ENCODE results near the gene KRT33B. TPM values are rescaled to one million over a fixed set of nuclear protein-coding genes. Genes with fewer than 3 reads are reported as not detected.
A peak's percentile ranks its signal among the peaks of the same experiment; 100 is the strongest.

KRT33B gene
- total and polyA plus RNA-seq, 2 of the 4 experiments (the other 2 are of a cell fraction): 0.18 to 0.22 TPM

DNA sequence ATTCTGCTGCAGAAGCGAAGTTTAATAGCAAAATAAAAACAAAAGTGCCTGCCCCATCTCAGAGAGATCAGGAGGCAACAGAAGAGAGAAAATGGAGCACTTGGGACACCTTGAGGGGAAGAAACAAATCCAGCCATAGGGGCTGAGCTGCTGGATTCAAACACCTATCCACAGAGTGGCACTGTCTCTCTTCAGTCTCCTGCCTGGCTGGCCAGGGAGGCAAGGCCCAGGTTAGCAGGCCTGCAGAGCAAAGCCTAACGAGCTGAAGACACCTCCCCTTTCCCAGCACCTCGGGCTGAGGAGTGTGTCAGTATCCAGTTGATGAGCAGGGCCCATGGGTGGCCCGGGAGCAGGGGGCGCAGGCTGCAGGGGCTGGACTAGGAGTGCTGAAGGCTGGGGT lies 36.6 kb upstream of the KRT33B start:
- TF ChIP-seq CHD1 (IDR thresholded peaks at IDR 0.05; ENCODE audit: low read depth, low read length) (no peak), POLR2A (IDR thresholded peaks at IDR 0.05; ENCODE audit: low read depth, low read length) (no peak), RAD21 (IDR thresholded peaks at IDR 0.05; ENCODE audit: low read length) (0 out of 2 replicates have a peak, but pooled peaks have one; percentile 6)
- TF ChIP-seq, protein P1, sequence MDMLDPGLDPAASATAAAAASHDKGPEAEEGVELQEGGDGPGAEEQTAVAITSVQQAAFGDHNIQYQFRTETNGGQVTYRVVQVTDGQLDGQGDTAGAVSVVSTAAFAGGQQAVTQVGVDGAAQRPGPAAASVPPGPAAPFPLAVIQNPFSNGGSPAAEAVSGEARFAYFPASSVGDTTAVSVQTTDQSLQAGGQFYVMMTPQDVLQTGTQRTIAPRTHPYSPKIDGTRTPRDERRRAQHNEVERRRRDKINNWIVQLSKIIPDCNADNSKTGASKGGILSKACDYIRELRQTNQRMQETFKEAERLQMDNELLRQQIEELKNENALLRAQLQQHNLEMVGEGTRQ (IDR thresholded peaks at IDR 0.05; ENCODE audit: low read depth, low read length): no peak
- H3K27me3 ChIP-seq (ENCODE audit: control insufficient read depth, insufficient read depth, low read length): no peaks in the 10 kb centered on the region
- intact Hi-C loops (cut with micrococcal nuclease) (no loop called here), in situ Hi-C loops (cut with MboI; ENCODE audit: low sequenced_read_pairs) (no loop called here), dilution Hi-C loops (cut with HindIII; ENCODE audit: low sequenced_read_pairs, unreplicated experiment) (no loop called here)
- H3K18ac ChIP-seq (ENCODE audit: low read depth, low read length): no peak overlapping the region
- no CpG with 5 or more reads among the region's 5 CpGs for WGBS, 2 experiments (ENCODE audit: extremely low coverage in 2 of 2, insufficient read length in 1 of 2)
- peak overlapping the region; percentile 31 for H2AK9ac ChIP-seq (replicated peaks; ENCODE audit: low read depth, low read length, poor library complexity)
- no peak overlapping the region for H3K4me3 ChIP-seq (ENCODE audit: insufficient read depth, low read depth, low read length)
- H2BK20ac ChIP-seq (ENCODE audit: low read depth, low read length): peak overlapping the region; percentile 32; the same call in 1 of the 2 replicates
- no peak overlapping the region for H3K4me2 ChIP-seq (ENCODE audit: low read depth, low read length)
- no peak overlapping the region for H4K5ac ChIP-seq (ENCODE audit: low read depth, low read length)
- ChIA-PET POLR2A (ENCODE audit: unreplicated experiment) (no interaction called here), CTCF (interaction anchor here (0.6 kb wide), 1 partner anchor 159 kb away, joined by 3 read pairs; no protein-coding TSS in a partner anchor)
- H3K23ac ChIP-seq (ENCODE audit: low read depth, low read length): 0 out of 2 replicates have a peak overlapping the region, but pooled peaks have one; percentile 43
- no peaks in the 10 kb centered on the region for H4K20me1 ChIP-seq (ENCODE audit: insufficient read depth, low read length)
- peak overlapping the region; percentile 21; the same call in 1 of the 2 replicates for H2BK120ac ChIP-seq (ENCODE audit: low read depth, low read length)
- H2BK5ac ChIP-seq (ENCODE audit: low read depth, low read length, poor library complexity, severe bottlenecking): no peak overlapping the region
- H4K8ac ChIP-seq (ENCODE audit: low read depth in 2 of 2, low read length in 2 of 2): no peak overlapping the region
- BruUV-seq (replicated peaks): no TSS peak
- H3K9me1 ChIP-seq (ENCODE audit: insufficient read depth, low read length): peaks cover 26% of the 10 kb centered on the region
- no peaks in the 10 kb centered on the region for H3K9me3 ChIP-seq (ENCODE audit: control insufficient read depth, insufficient read depth, low read length)
- H3K27ac ChIP-seq (ENCODE audit: insufficient read depth, low read length): no peak overlapping the region
- no peak overlapping the region for H3K9ac ChIP-seq (ENCODE audit: low read depth, low read length)
- H2AK5ac ChIP-seq (ENCODE audit: low read depth, low read length): peak overlapping the region; percentile 62; the same call in 1 of the 2 replicates
- H3K14ac ChIP-seq (replicated peaks; ENCODE audit: low read depth, low read length): 0 out of 2 replicates have a peak overlapping the region, but pooled peaks have one; percentile 8
- H4K91ac ChIP-seq (ENCODE audit: insufficient read depth, low read depth, low read length): peak overlapping the region; percentile 51
- H2BK15ac ChIP-seq (ENCODE audit: low read depth, low read length): no peak overlapping the region; the same call in 1 of the 3 replicates
- no peaks in the 10 kb centered on the region; a peak in 1 of 4 replicates for H3K79me1 ChIP-seq (ENCODE audit: low read depth in 1 of 2, low read length in 2 of 2)
- H3K4me1 ChIP-seq (ENCODE audit: control insufficient read depth, insufficient read depth, low read length): peaks cover 24% of the 10 kb centered on the region
- DNase-seq (no peak), ATAC-seq (ENCODE audit: low read depth) (no peak)
- H3K56ac ChIP-seq (ENCODE audit: extremely low read depth, insufficient read depth, low read length): no peak overlapping the region
- H2AFZ ChIP-seq (replicated peaks; ENCODE audit: low read length, poor library complexity): peak overlapping the region; percentile 65
- peak overlapping the region; percentile 53; the same call in 1 of the 2 replicates for H3K4ac ChIP-seq (ENCODE audit: low read depth, low read length)
- H3K36me3 ChIP-seq (ENCODE audit: control insufficient read depth, insufficient read depth, low read length): no peaks in the 10 kb centered on the region

Measured in IMR-90 (cell line).